GM15510 (cell line): Measurements from ENCODE around the gene PACSIN2.

Experiments
- POLR2A ChIP-seq: IDR thresholded peaks from 3 replicates; pipeline ENCODE4 v1.6.1; 2011; ENCODE audit warnings: borderline replicate concordance; ENCODE audit not compliant: insufficient read length; ENCODE audit errors: extremely low read depth

PACSIN2 gene

GRCh38 chr22:42915980-42916765, 98.8 kb downstream of the PACSIN2 start:
- no peak for TF ChIP-seq POLR2A

- TF ChIP-seq POLR2A, result no peak
Observed at GRCh38 chr22:42914511-42915076, 100.4 kb downstream of the PACSIN2 start.

GRCh38 chr22:42913874-42914510, 101.0 kb downstream of the PACSIN2 start:
- TF ChIP-seq POLR2A, result no peak

GRCh38 chr22:42912059-42912458, 102.9 kb downstream of the PACSIN2 start:
- no peak for TF ChIP-seq POLR2A

GRCh38 chr22:42910221-42910942, 104.6 kb downstream of the PACSIN2 start:
- no peak for TF ChIP-seq POLR2A

GRCh38 chr22:42909363-42910058, 105.4 kb downstream of the PACSIN2 start:
- no peak for TF ChIP-seq POLR2A

GRCh38 chr22:42908374-42908746, 106.6 kb downstream of the PACSIN2 start:
- no peak for TF ChIP-seq POLR2A

- no peak for TF ChIP-seq POLR2A
Observed at GRCh38 chr22:42907404-42908373, 107.3 kb downstream of the PACSIN2 start.

GRCh38 chr22:42906605-42907348, 108.2 kb downstream of the PACSIN2 start:
- no peak for TF ChIP-seq POLR2A

- no peak for TF ChIP-seq POLR2A
Observed at GRCh38 chr22:42905702-42906183, 109.2 kb downstream of the PACSIN2 start.

- TF ChIP-seq POLR2A, result no peak
Observed at GRCh38 chr22:42905217-42905616, 109.7 kb downstream of the PACSIN2 start.

- no peak for TF ChIP-seq POLR2A
Observed at GRCh38 chr22:42904050-42904449, 110.9 kb downstream of the PACSIN2 start.
